HG03135 (cell line): Measurements from ENCODE around the gene SRP68.
A peak's percentile ranks its signal among the peaks of the same experiment; 100 is the strongest.
"Not testable (repeated sequence)": the region's sequence is repeated elsewhere in the genome, so short reads cannot be mapped to it uniquely, and the experiment has no call there.

Experiments
- ATAC-seq: cut with Tn5 transposase; IDR thresholded peaks from one replicate; pipeline ENCODE4 v1.9.1; 2021; ENCODE audit warnings: mild to moderate bottlenecking, moderate library complexity; ENCODE audit not compliant: unreplicated experiment

Gene SRP68

GRCh38 chr17:76077584-76078110 is 5.3 kb upstream of the SRP68 start:
- no peak for ATAC-seq

- ATAC-seq = no peak
Observed at GRCh38 chr17:76076765-76077583, 4.7 kb upstream of the SRP68 start.

- no peak for ATAC-seq
Observed at GRCh38 chr17:76076146-76076764, 3.9 kb upstream of the SRP68 start.

- ATAC-seq = no peak
Observed at GRCh38 chr17:76075364-76076145, 3.2 kb upstream of the SRP68 start.

GRCh38 chr17:76074390-76075363 is 2.4 kb upstream of the SRP68 start, which contains the start of gene GALR2:
Gene GALR2 (plus strand): TSS chr17:76074781. CDS start chr17:76074884, 103 bp downstream.
- ATAC-seq = no peak

GRCh38 chr17:76071531-76072147 is 678 bp downstream of the SRP68 start:
- ATAC-seq = peak; percentile 13

GRCh38 chr17:76065775-76066174 is 6.5 kb downstream of the SRP68 start:
- ATAC-seq = no peak

- no peak for ATAC-seq
Observed at GRCh38 chr17:76063875-76064546, 8.3 kb downstream of the SRP68 start.

- not testable (repeated sequence) for ATAC-seq
Observed at GRCh38 chr17:76058264-76058663, 14.1 kb downstream of the SRP68 start.

GRCh38 chr17:76056882-76057281 is 15.4 kb downstream of the SRP68 start:
- no peak for ATAC-seq

GRCh38 chr17:76054112-76054476 is 18.2 kb downstream of the SRP68 start:
- no peak for ATAC-seq

GRCh38 chr17:76053246-76054111 is 18.8 kb downstream of the SRP68 start:
- ATAC-seq = no peak

- ATAC-seq = no peak
Observed at GRCh38 chr17:76051561-76051960, 20.8 kb downstream of the SRP68 start.

GRCh38 chr17:76050538-76051467 is 21.5 kb downstream of the SRP68 start:
- no peak for ATAC-seq

- ATAC-seq = no peak
Observed at GRCh38 chr17:76049836-76050537, 22.3 kb downstream of the SRP68 start.

GRCh38 chr17:76049239-76049638 is 23.1 kb downstream of the SRP68 start:
- no peak for ATAC-seq

- ATAC-seq = no peak
Observed at GRCh38 chr17:76048711-76049110, 23.6 kb downstream of the SRP68 start.
